22Rv1 (cell line): Measurements from ENCODE around the gene ADAP1.
A peak's percentile ranks its signal among the peaks of the same experiment; 100 is the strongest.
"Not testable (repeated sequence)": the region's sequence is repeated elsewhere in the genome, so short reads cannot be mapped to it uniquely, and the experiment has no call there.

Experiments
- CTCF ChIP-seq: fragments of 450-650 bp; IDR thresholded peaks from 2 replicates; pipeline ENCODE4 v1.5.1; 2017; ENCODE audit warnings: mild to moderate bottlenecking
- ZFX ChIP-seq: fragments of 450-650 bp; IDR thresholded peaks from 2 replicates; pipeline ENCODE4 v1.6.1; 2017; ENCODE audit warnings: antibody characterized with exemption, borderline replicate concordance

GRCh38 chr7:908591-909357 lies 45.7 kb downstream of the ADAP1 start:
- TF ChIP-seq CTCF: peak; percentile 96
- TF ChIP-seq ZFX: not testable (repeated sequence)
